Naive thymus-derived CD4-positive, alpha-beta T cell (primary cell): Measurements from ENCODE around the gene CTNNA3. TPM values are rescaled to one million over a fixed set of nuclear protein-coding genes. Genes with fewer than 3 reads are reported as not detected.
"Not testable (repeated sequence)": the region's sequence is repeated elsewhere in the genome, so short reads cannot be mapped to it uniquely, and the experiment has no call there.

Source experiments
- ATAC-seq: fragments of 150-1000 bp; cut with Tn5 transposase; 2 replicates; pipeline ENCODE4 v1.10.0; 2021; ENCODE audit warnings: mild to moderate bottlenecking, moderate library complexity
- CTCF ChIA-PET: fragments of 350-600 bp; sonication (Branson Sonifier 250); formaldehyde crosslinking; loops from one replicate; lab custom pipeline; 2021; ENCODE audit warnings: antibody characterized with exemption; lab: Charles Lee
- POLR2A ChIA-PET: fragments of 350-600 bp; sonication (Branson Sonifier 250); formaldehyde crosslinking; loops from one replicate; lab custom pipeline; 2021; ENCODE audit warnings: antibody characterized with exemption, inconsistent platforms; lab: Charles Lee
- DNase-seq, 9 donors: peaks; one replicate each; pipeline versions ENCODE4 v3.0.0 to v3.0.0-alpha.2; 2020 to 2022; ENCODE audit warnings: mixed read lengths in 1 of 9
- H3K27ac ChIP-seq: one replicate; pipeline ENCODE4 v1.7.0; 2013; ENCODE audit warnings: mild to moderate bottlenecking, low read depth, low read length, moderate library complexity
- H3K27me3 ChIP-seq, 2 donors: one replicate each; pipeline ENCODE4 v1.7.0; 2013; ENCODE audit warnings: low read length in 2 of 2, mild to moderate bottlenecking in 2 of 2, moderate library complexity in 2 of 2; ENCODE audit not compliant: control insufficient read depth in 2 of 2, insufficient read depth in 2 of 2
- H3K36me3 ChIP-seq, 3 experiments: 1 replicate in 2 of 3; 2 replicates in 1 of 3; pipeline ENCODE4 v1.7.0; 2013; ENCODE audit warnings: low read length in 3 of 3, mild to moderate bottlenecking in 3 of 3, moderate library complexity in 1 of 3; ENCODE audit not compliant: insufficient read depth in 3 of 3, control insufficient read depth in 2 of 3
- H3K4me1 ChIP-seq, 2 donors: one replicate each; pipeline ENCODE4 v1.7.0; 2013; ENCODE audit warnings: low read length in 2 of 2, mild to moderate bottlenecking in 2 of 2, moderate library complexity in 1 of 2; ENCODE audit not compliant: control insufficient read depth in 2 of 2, insufficient read depth in 2 of 2
- H3K4me3 ChIP-seq: 2 replicates; pipeline ENCODE4 v1.7.0; 2013; ENCODE audit warnings: mild to moderate bottlenecking, low read length
- H3K9me3 ChIP-seq, 3 experiments: 1 replicate in 2 of 3; 2 replicates in 1 of 3; pipeline ENCODE4 v1.7.0; 2013; ENCODE audit warnings: low read length in 3 of 3; ENCODE audit not compliant: control insufficient read depth in 2 of 3
- H3K27ac Mint-ChIP-seq, 9 donors: one replicate each; pipeline ENCODE4 v1.8.0; 2020 to 2022; ENCODE audit warnings: mixed read lengths in 9 of 9, mild to moderate bottlenecking in 8 of 9, moderate library complexity in 5 of 9, inconsistent platforms in 2 of 9
- H3K27me3 Mint-ChIP-seq, 5 donors: one replicate each; pipeline ENCODE4 v1.8.0; 2021 to 2022; ENCODE audit warnings: mixed read lengths in 5 of 5, mild to moderate bottlenecking in 1 of 5
- H3K36me3 Mint-ChIP-seq, 5 donors: one replicate each; pipeline ENCODE4 v1.8.0; 2020 to 2022; ENCODE audit warnings: mixed read lengths in 5 of 5, mild to moderate bottlenecking in 3 of 5, inconsistent platforms in 1 of 5
- H3K4me1 Mint-ChIP-seq, 7 donors: one replicate each; pipeline ENCODE4 v1.8.0; 2020 to 2022; ENCODE audit warnings: mixed read lengths in 7 of 7, mild to moderate bottlenecking in 3 of 7, inconsistent platforms in 1 of 7
- H3K4me3 Mint-ChIP-seq, 10 donors: one replicate each; pipeline ENCODE4 v1.8.0; 2020 to 2022; ENCODE audit warnings: mild to moderate bottlenecking in 10 of 10, mixed read lengths in 10 of 10, moderate library complexity in 6 of 10, inconsistent platforms in 2 of 10
- H3K9me3 Mint-ChIP-seq, 11 donors: one replicate each; pipeline ENCODE4 v1.8.0; 2020 to 2022; ENCODE audit warnings: mixed read lengths in 11 of 11, mild to moderate bottlenecking in 4 of 11, inconsistent platforms in 1 of 11, moderate library complexity in 1 of 11
- intact Hi-C, 2 donors: fragments of 100-400 bp; cut with micrococcal nuclease; formaldehyde crosslinking; loops; one replicate each; pipeline ENCODE4 v1.15.1; 2023
- polyA plus RNA-seq, 2 donors: library from polyadenylated mRNA; unstranded; fragments of 300-500 nt; fragmentation: Illumina TruSeq; gene quantifications; one replicate each; pipeline ENCODE4 v1.2.3, GENCODE V29; 2021
- total RNA-seq, 6 experiments: library from RNA in 5 of 6; stranded (reverse) in 5 of 6; gene quantifications; 1 replicate in 5 of 6; 2 replicates in 1 of 6; pipeline ENCODE4 v1.2.3 and lab custom pipeline; 2021 to 2026

The CTNNA3 gene
- total and polyA plus RNA-seq, 7 experiments from 2014 or later: 0.43 to 0.84 (median 0.71) TPM; not detected in 2

DNA sequence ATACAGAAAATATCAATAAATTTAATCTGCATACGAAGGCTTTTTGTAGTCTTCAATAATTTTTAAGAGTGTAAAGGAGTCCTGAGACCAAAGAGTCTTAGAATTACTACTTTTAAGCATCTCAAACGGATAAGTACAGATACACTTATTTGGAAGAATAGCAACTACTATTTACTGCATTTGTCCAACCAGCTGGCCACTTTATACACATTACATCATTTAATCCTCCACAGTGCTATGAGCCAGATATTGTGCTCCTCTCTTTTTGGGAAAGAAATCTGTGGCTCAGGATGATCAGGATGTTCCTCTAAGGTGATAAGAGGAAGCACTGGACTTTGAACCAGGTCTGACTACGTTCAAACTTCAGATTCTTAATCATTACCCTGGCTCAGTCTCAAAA, 1358.8 kb downstream of the CTNNA3 start:
- Mint-ChIP-seq H3K27me3 (no peaks in the 10 kb centered on the region), H3K9me3 (peaks cover 4 to 24% (median 10%) of the 10 kb centered on the region in 11 donors), H3K4me3 (no peak overlapping the region), H3K4me1 (no peaks in the 10 kb centered on the region), H3K27ac (no peak overlapping the region), H3K36me3 (no peaks in the 10 kb centered on the region)
- H3K36me3 ChIP-seq: no peaks in the 10 kb centered on the region
- H3K9me3 ChIP-seq: no peaks in the 10 kb centered on the region
- no peak overlapping the region for H3K27ac ChIP-seq
- intact Hi-C loops: no loop called here
- CTCF ChIA-PET: no interaction called here
- no peak overlapping the region for H3K4me3 ChIP-seq
- DNase-seq (no peak), ATAC-seq (no peak)
- H3K27me3 ChIP-seq: no peaks in the 10 kb centered on the region
- no peaks in the 10 kb centered on the region for H3K4me1 ChIP-seq
- POLR2A ChIA-PET: no interaction called here

DNA sequence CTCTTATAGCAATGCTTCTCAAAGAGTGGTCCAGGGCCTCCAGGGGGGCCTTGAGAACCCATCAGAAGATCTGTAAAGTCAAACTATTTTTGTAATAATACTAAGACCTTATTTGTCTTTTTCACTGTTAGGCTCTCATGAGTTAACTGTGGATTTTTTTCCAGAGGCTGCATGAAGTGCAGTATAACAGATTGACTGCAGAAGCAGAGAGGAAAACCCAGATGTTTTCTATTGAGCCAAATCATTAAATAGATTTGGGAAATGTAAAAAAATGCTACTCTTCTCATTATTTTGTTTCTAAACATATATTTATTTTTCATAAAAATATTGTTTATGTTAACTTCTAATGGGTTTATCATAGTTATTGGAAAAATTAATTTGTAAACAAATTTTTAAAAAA, 1359.2 kb downstream of the CTNNA3 start:
- no peaks in the 10 kb centered on the region for H3K27me3 ChIP-seq
- POLR2A ChIA-PET: no interaction called here
- no peaks in the 10 kb centered on the region for H3K27me3 Mint-ChIP-seq

DNA sequence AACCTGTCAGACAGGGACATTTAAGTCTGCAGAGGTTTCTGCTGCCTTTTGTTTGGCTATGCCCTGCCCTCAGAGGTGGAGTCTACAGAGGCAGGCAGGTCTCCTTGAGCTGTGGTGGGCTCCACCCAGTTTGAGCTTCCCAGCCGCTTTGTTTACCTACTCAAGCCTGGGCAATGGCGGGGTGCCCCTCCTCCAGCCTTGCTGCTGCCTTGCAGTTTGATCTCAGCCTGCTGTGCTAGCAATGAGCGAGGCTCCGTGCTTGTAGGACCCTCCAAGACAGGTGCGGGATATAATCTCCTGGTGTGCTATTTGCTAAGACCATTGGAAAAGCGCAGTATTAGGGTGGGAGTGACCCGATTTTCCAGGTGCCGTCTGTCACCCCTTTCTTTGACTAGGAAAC, 1360.2 kb downstream of the CTNNA3 start:
- intact Hi-C loops, H3K36me3 Mint-ChIP-seq, H3K4me3 Mint-ChIP-seq, H3K27ac Mint-ChIP-seq, H3K27me3 Mint-ChIP-seq, DNase-seq, H3K27ac ChIP-seq, CTCF ChIA-PET, H3K27me3 ChIP-seq, H3K4me1 ChIP-seq, POLR2A ChIA-PET, H3K36me3 ChIP-seq, ATAC-seq, H3K4me3 ChIP-seq, H3K9me3 ChIP-seq, H3K4me1 Mint-ChIP-seq: not testable (repeated sequence)
- H3K9me3 Mint-ChIP-seq: peaks cover 4 to 24% (median 10%) of the 10 kb centered on the region in 11 donors

More for the DNA sequence above, 1359.2 kb downstream of the CTNNA3 start:
- Mint-ChIP-seq H3K27ac (no peak overlapping the region), H3K4me1 (no peaks in the 10 kb centered on the region), H3K9me3 (peaks cover 4 to 24% (median 10%) of the 10 kb centered on the region in 11 donors), H3K36me3 (no peaks in the 10 kb centered on the region), H3K4me3 (no peak overlapping the region)
- intact Hi-C loops: no loop called here
- no peak overlapping the region for H3K4me3 ChIP-seq
- H3K4me1 ChIP-seq: no peaks in the 10 kb centered on the region
- DNase-seq (no peak), ATAC-seq (no peak)
- CTCF ChIA-PET: no interaction called here
- no peaks in the 10 kb centered on the region for H3K36me3 ChIP-seq
- H3K27ac ChIP-seq: no peak overlapping the region
- H3K9me3 ChIP-seq: no peaks in the 10 kb centered on the region

DNA sequence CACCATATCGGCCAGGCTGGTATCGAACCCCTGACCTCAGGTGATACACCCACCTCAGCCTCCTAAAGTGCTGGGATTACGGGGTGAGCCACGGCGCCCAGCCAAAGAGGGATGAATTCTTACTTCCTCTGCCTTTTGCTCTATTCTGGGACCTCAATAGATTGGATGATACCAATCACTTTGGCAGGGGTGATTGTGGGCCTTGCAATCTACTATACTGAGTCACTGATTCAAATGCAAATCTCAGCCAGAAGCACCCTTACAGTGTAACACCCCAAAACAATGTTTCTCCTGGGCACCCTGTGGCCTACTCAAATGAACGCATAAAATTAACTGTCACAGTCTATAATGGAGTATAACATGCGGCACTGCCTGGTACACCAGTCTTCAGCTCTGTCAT, 1366.8 kb downstream of the CTNNA3 start:
- intact Hi-C loops: no loop called here
- H3K9me3 ChIP-seq: no peaks in the 10 kb centered on the region
- H3K4me3 ChIP-seq: no peak overlapping the region
- H3K36me3 ChIP-seq: no peaks in the 10 kb centered on the region
- ATAC-seq (no peak), DNase-seq (no peak)
- ChIA-PET CTCF (no interaction called here), POLR2A (no interaction called here)
- no peak overlapping the region for H3K27ac ChIP-seq
- H3K4me1 ChIP-seq: no peaks in the 10 kb centered on the region
- Mint-ChIP-seq H3K4me1 (no peaks in the 10 kb centered on the region), H3K36me3 (no peaks in the 10 kb centered on the region), H3K4me3 (no peak overlapping the region), H3K27ac (no peak overlapping the region), H3K9me3 (peaks cover 0 to 14% (median 7%) of the 10 kb centered on the region in 11 donors), H3K27me3 (no peaks in the 10 kb centered on the region)
- no peaks in the 10 kb centered on the region for H3K27me3 ChIP-seq

DNA sequence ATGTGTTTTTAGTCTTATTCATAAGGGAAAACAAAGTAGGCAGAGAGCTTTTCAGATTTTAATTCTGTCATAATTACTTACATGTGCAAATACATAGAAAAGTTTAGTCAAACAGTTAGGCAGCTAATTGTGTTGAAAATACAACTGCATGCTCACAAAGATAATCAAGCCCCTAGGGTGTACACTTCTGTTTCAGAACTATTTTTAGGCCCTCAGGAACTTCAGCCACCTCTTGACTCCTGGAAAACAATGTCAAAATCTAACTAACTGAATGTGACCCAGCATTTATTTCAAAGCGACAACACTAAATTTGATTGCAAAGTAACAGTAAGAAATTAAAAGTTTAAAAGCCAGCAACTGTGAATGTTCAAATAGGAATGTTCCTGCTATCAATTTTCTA, 1369.1 kb downstream of the CTNNA3 start:
- ATAC-seq (no peak), DNase-seq (no peak)
- H3K9me3 ChIP-seq: no peaks in the 10 kb centered on the region
- Mint-ChIP-seq H3K9me3 (peaks cover 0 to 14% (median 3%) of the 10 kb centered on the region in 11 donors), H3K27me3 (no peaks in the 10 kb centered on the region), H3K4me1 (no peaks in the 10 kb centered on the region), H3K27ac (no peak overlapping the region), H3K36me3 (no peaks in the 10 kb centered on the region), H3K4me3 (no peak overlapping the region)
- ChIA-PET POLR2A (no interaction called here), CTCF (no interaction called here)
- no peak overlapping the region for H3K27ac ChIP-seq
- intact Hi-C loops: no loop called here
- no peaks in the 10 kb centered on the region for H3K4me1 ChIP-seq
- no peaks in the 10 kb centered on the region for H3K36me3 ChIP-seq
- no peaks in the 10 kb centered on the region for H3K27me3 ChIP-seq
- no peak overlapping the region for H3K4me3 ChIP-seq

DNA sequence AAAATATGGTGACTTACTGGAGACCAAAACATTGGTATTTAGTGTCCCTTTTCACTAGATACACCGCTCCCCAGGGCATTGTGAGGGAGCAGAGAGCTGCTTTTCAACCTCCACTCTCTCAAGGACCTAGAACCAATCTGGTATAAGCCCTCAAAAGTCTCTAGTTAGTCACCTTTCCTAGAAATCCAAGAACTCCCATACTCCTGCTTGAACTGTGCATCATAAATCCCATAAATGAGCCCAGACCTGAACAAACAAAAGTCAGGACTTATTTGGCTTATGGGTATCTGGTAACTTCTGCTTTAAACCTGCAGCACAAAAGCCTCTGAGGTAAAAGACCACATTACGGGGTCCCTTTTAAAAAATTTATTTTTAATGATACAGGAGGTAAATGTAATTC, 1373.2 kb downstream of the CTNNA3 start:
- Histone ChIP-seq H3K4me1 (no peaks in the 10 kb centered on the region), H3K36me3 (no peaks in the 10 kb centered on the region), H3K27me3 (no peaks in the 10 kb centered on the region), H3K4me3 (no peak overlapping the region), H3K9me3 (no peaks in the 10 kb centered on the region), H3K27ac (no peak overlapping the region)
- Mint-ChIP-seq H3K4me1 (no peaks in the 10 kb centered on the region), H3K27me3 (no peaks in the 10 kb centered on the region), H3K36me3 (no peaks in the 10 kb centered on the region), H3K27ac (no peak overlapping the region), H3K9me3 (peaks cover 0 to 10% (median 2%) of the 10 kb centered on the region in 11 donors), H3K4me3 (no peak overlapping the region)
- ChIA-PET CTCF (no interaction called here), POLR2A (no interaction called here)
- ATAC-seq (no peak), DNase-seq (no peak)
- intact Hi-C loops: no loop called here

DNA sequence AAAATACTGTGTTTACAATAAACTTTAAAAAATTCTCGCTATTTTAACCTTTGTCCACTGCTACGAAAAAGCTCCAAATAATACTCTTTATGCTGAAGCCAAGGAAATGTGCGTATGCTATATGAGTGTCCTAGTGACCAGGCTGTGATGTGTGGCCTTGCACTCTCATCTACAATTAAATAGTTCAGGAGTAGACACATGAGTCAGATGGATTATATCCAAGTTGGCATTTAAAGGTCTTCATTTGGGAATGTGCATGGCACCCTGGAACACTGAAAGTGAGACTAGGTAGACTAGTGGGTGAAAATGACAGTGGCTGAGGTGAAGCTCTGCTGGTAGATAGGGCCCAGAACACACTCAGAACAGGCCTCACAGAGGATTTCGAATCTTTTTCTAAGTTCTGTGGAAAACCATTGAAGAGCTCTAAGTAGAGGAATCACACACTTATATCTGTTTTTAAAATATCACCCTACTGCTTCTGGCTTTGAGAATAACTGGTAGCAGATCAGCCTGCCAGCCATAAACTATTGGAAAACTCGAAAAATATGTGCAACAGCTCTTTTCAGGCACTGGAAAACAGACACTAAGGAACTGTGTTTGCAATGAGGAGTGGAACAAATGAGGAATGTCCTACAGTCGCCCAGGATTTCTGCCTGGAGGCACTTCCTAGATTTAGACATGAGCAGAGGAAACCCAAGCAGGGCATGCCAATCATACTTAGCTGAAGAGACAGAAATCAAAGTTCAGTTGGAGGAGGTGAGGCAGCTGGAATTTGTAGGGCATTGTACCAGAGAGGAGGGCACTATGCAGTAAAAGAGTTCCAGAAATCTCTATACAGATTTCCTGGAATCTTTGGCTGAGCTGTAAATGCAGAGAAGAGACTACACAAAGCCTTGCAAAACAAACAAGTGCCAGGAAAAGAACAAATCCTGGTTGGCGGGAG, 1374.0 kb downstream of the CTNNA3 start:
- no peak for DNase-seq
- H3K36me3 ChIP-seq: no peaks in the 10 kb centered on the region
- H3K27ac ChIP-seq: no peak overlapping the region
- no peaks in the 10 kb centered on the region for H3K9me3 ChIP-seq
- Mint-ChIP-seq H3K27me3 (no peaks in the 10 kb centered on the region), H3K27ac (no peak overlapping the region), H3K36me3 (no peaks in the 10 kb centered on the region), H3K9me3 (peaks cover 0 to 10% (median 2%) of the 10 kb centered on the region in 11 donors), H3K4me3 (no peak overlapping the region), H3K4me1 (no peaks in the 10 kb centered on the region)
- H3K4me1 ChIP-seq: no peaks in the 10 kb centered on the region
- CTCF ChIA-PET: no interaction called here
- intact Hi-C loops: no loop called here
- POLR2A ChIA-PET: no interaction called here
- no peaks in the 10 kb centered on the region for H3K27me3 ChIP-seq
- ATAC-seq: no peak
- no peak overlapping the region for H3K4me3 ChIP-seq
